ENCODE results near the gene FAM72D. TPM values are rescaled to one million over a fixed set of nuclear protein-coding genes. Genes with fewer than 3 reads are reported as not detected.
"Not testable (repeated sequence)": the region's sequence is repeated elsewhere in the genome, so short reads cannot be mapped to it uniquely, and the experiment has no call there.

Gene FAM72D
- total and polyA plus RNA-seq, 2 of the 8 experiments (the other 6 are each of a cell fraction or from before 2014, with no cell fraction given): 4.9 to 12.7 TPM

GRCh38 chr1:145103294-145103693 lies 7.5 kb downstream of the FAM72D start:
- H2BK5ac ChIP-seq (ENCODE audit: low read depth, low read length); H3K36me3 ChIP-seq (ENCODE audit: control insufficient read depth in 2 of 4, insufficient read depth in 4 of 4, low read length in 3 of 4); H3K14ac ChIP-seq (ENCODE audit: insufficient read length); H2BK120ac ChIP-seq (replicated peaks; ENCODE audit: low read depth, low read length); H3K9me3 ChIP-seq (ENCODE audit: insufficient read depth in 2 of 2, low read depth in 1 of 2, low read length in 1 of 2); POLR2A ChIA-PET (ENCODE audit: partially characterized antibody); H4K91ac ChIP-seq (replicated peaks; ENCODE audit: insufficient read length, low read length); H3K23me2 ChIP-seq (ENCODE audit: low read depth, low read length); H3K23ac ChIP-seq (ENCODE audit: insufficient read length); H4K8ac ChIP-seq (ENCODE audit: extremely low read depth, insufficient read depth, low read length); H3K56ac ChIP-seq (replicated peaks; ENCODE audit: insufficient read length, low read depth, low read length); H2BK15ac ChIP-seq (ENCODE audit: low read length); H3K4me2 ChIP-seq (ENCODE audit: insufficient read depth in 1 of 2, low read depth in 2 of 2, low read length in 2 of 2); CTCF ChIA-PET (ENCODE audit: partially characterized antibody); H2AFZ ChIP-seq (ENCODE audit: low read length); H2AK5ac ChIP-seq (ENCODE audit: low read depth, low read length); H2BK12ac ChIP-seq (ENCODE audit: low read depth, low read length); H3K27ac ChIP-seq (ENCODE audit: low read depth, low read length); H3K79me1 ChIP-seq (ENCODE audit: low read depth, low read length); H4K5ac ChIP-seq (ENCODE audit: insufficient read length, low read depth, low read length); H3K4me1 ChIP-seq (replicated peaks in 1 of 4; ENCODE audit: control insufficient read depth in 3 of 4, insufficient read depth in 4 of 4, low read length in 3 of 4); H3K27me3 ChIP-seq (replicated peaks in 1 of 4; ENCODE audit: control insufficient read depth in 3 of 4, extremely low read depth in 1 of 4, insufficient read depth in 3 of 4, low read length in 3 of 4); DNase-seq (ENCODE audit: low read depth in 1 of 2, low spot score in 2 of 2); H4K20me1 ChIP-seq (replicated peaks in 1 of 2; ENCODE audit: control insufficient read depth in 1 of 2, insufficient read depth in 2 of 2, low read length in 2 of 2); H3K9ac ChIP-seq (replicated peaks in 1 of 4; ENCODE audit: extremely low read depth in 1 of 4, low read depth in 3 of 4, low read length in 3 of 4); H3K4me3 ChIP-seq (ENCODE audit: extremely low read depth in 1 of 4, insufficient read depth in 2 of 4, low read depth in 3 of 4, low read length in 4 of 4); H3K18ac ChIP-seq (ENCODE audit: extremely low read depth, low read length); H2BK20ac ChIP-seq (ENCODE audit: low read length); FAIRE-seq; H3K4ac ChIP-seq (replicated peaks; ENCODE audit: insufficient read length, low read depth, low read length); H3K79me2 ChIP-seq (ENCODE audit: control insufficient read depth in 1 of 2, insufficient read depth in 2 of 2, low read length in 2 of 2): not testable (repeated sequence)
- no CpG with 5 or more reads among the region's 2 CpGs for WGBS, 2 experiments (ENCODE audit: extremely low coverage in 1 of 2, insufficient coverage in 1 of 2, insufficient read length in 1 of 2, insufficient replicate concordance in 2 of 2, low coverage in 1 of 2, low lambda C conversion rate in 2 of 2, missing lambda C conversion rate in 1 of 2)

- FAIRE-seq; H3K4ac ChIP-seq (replicated peaks; ENCODE audit: insufficient read length, low read depth, low read length); H3K23me2 ChIP-seq (ENCODE audit: low read depth, low read length); H2BK5ac ChIP-seq (ENCODE audit: low read depth, low read length); H3K4me2 ChIP-seq (ENCODE audit: insufficient read depth in 1 of 2, low read depth in 2 of 2, low read length in 2 of 2); H3K18ac ChIP-seq (ENCODE audit: extremely low read depth, low read length); H3K23ac ChIP-seq (ENCODE audit: insufficient read length); H2BK15ac ChIP-seq (ENCODE audit: low read length); H3K27ac ChIP-seq (ENCODE audit: low read depth, low read length); H4K20me1 ChIP-seq (replicated peaks in 1 of 2; ENCODE audit: control insufficient read depth in 1 of 2, insufficient read depth in 2 of 2, low read length in 2 of 2); H3K56ac ChIP-seq (replicated peaks; ENCODE audit: insufficient read length, low read depth, low read length); H3K79me2 ChIP-seq (ENCODE audit: control insufficient read depth in 1 of 2, insufficient read depth in 2 of 2, low read length in 2 of 2); H4K5ac ChIP-seq (ENCODE audit: insufficient read length, low read depth, low read length); H3K4me1 ChIP-seq (replicated peaks in 1 of 4; ENCODE audit: control insufficient read depth in 3 of 4, insufficient read depth in 4 of 4, low read length in 3 of 4); H3K4me3 ChIP-seq (ENCODE audit: extremely low read depth in 1 of 4, insufficient read depth in 2 of 4, low read depth in 3 of 4, low read length in 4 of 4); H2BK120ac ChIP-seq (replicated peaks; ENCODE audit: low read depth, low read length); H4K8ac ChIP-seq (ENCODE audit: extremely low read depth, insufficient read depth, low read length); DNase-seq (ENCODE audit: low read depth in 1 of 2, low spot score in 2 of 2); H3K27me3 ChIP-seq (replicated peaks in 1 of 4; ENCODE audit: control insufficient read depth in 3 of 4, extremely low read depth in 1 of 4, insufficient read depth in 3 of 4, low read length in 3 of 4); H3K36me3 ChIP-seq (ENCODE audit: control insufficient read depth in 2 of 4, insufficient read depth in 4 of 4, low read length in 3 of 4); CTCF ChIA-PET (ENCODE audit: partially characterized antibody); H3K79me1 ChIP-seq (ENCODE audit: low read depth, low read length); H3K14ac ChIP-seq (ENCODE audit: insufficient read length); H2BK20ac ChIP-seq (ENCODE audit: low read length); H3K9ac ChIP-seq (replicated peaks in 1 of 4; ENCODE audit: extremely low read depth in 1 of 4, low read depth in 3 of 4, low read length in 3 of 4); POLR2A ChIA-PET (ENCODE audit: partially characterized antibody); H2AK5ac ChIP-seq (ENCODE audit: low read depth, low read length); H2BK12ac ChIP-seq (ENCODE audit: low read depth, low read length); H2AFZ ChIP-seq (ENCODE audit: low read length); H3K9me3 ChIP-seq (ENCODE audit: insufficient read depth in 2 of 2, low read depth in 1 of 2, low read length in 1 of 2); H4K91ac ChIP-seq (replicated peaks; ENCODE audit: insufficient read length, low read length): not testable (repeated sequence)
- no CpG with 5 or more reads among the region's 3 CpGs for WGBS, 2 experiments (ENCODE audit: extremely low coverage in 1 of 2, insufficient coverage in 1 of 2, insufficient read length in 1 of 2, insufficient replicate concordance in 2 of 2, low coverage in 1 of 2, low lambda C conversion rate in 2 of 2, missing lambda C conversion rate in 1 of 2)
Measured at GRCh38 chr1:145111674-145112073, 15.9 kb downstream of the FAM72D start.
